ENCODE results near the gene NPIPB6. TPM values are rescaled to one million over a fixed set of nuclear protein-coding genes. Genes with fewer than 3 reads are reported as not detected.

Gene NPIPB6
- total RNA-seq, 1 donor = 2.9 TPM

DNA sequence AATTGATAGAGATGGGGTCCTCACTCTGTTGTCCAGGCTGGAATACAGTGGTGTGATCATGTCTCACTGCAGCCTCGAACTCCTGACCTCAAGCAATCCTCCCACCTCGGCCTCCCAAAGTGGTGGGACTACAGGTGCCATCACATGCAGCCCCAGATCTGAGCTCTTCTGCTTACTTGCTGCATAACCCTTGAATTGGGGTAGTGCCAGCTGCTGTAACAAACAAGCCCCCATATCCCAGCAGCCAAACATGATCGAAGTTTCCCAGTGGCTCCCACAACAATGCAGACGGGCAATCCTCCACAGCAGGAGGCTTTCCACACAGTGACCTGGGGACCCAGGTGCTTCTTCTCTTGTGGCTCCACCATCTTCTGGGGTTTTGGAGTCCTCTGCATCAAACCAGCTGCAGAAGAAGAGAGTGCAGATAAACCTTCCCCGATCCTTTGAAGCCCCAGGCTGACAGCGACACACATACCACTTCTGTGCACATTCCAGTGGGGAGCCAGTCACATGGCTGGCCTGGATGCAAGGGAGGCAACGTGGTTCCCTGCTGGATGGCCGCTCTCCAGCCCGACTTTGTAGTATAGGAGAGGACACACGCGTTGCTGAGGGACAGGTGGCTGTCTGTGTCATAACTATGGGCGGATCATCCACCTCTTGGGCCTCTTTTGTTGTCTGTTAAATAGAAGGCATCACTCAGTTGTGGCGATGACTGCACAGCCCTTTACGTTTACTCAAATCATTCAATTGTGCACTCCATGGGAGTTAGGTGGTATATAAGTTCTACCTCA, 54.3 kb downstream of the NPIPB6 start:
- H3K79me2 ChIP-seq (ENCODE audit: insufficient read depth, low read length) = no peaks in the 10 kb centered on the region

GRCh38 chr16:28307936-28308335, 55.4 kb downstream of the NPIPB6 start:
- H3K27ac ChIP-seq (ENCODE audit: low read depth, low read length) = no peak overlapping the region
- H3K4me1 ChIP-seq (ENCODE audit: insufficient read depth, low read length) = no peaks in the 10 kb centered on the region
- no peaks in the 10 kb centered on the region for H4K20me1 ChIP-seq (ENCODE audit: insufficient read depth, low read length)
- no peak overlapping the region for H3K4me2 ChIP-seq (ENCODE audit: insufficient read depth, low read length)
- no peaks in the 10 kb centered on the region for H3K9me3 ChIP-seq (ENCODE audit: low read depth, low read length)
- no peak overlapping the region for H2AFZ ChIP-seq (ENCODE audit: low read length)
- peaks cover 3% of the 10 kb centered on the region for H3K27me3 ChIP-seq (ENCODE audit: insufficient read depth, low read length)
- H3K36me3 ChIP-seq (ENCODE audit: insufficient read depth, low read length) = no peaks in the 10 kb centered on the region
- H3K4me3 ChIP-seq (ENCODE audit: insufficient read depth, low read length) = no peak overlapping the region
- H3K79me2 ChIP-seq (ENCODE audit: insufficient read depth, low read length) = no peaks in the 10 kb centered on the region
- TF ChIP-seq CTCF (IDR thresholded peaks at IDR 0.05; ENCODE audit: extremely low read depth, low read depth, low read length) = no peak
- DNase-seq (ENCODE audit: insufficient read length, low spot score, missing footprints) = no peak

More for the DNA sequence above, 54.3 kb downstream of the NPIPB6 start:
- Histone ChIP-seq H3K27ac (ENCODE audit: low read depth, low read length) (no peak overlapping the region), H3K4me3 (ENCODE audit: insufficient read depth, low read length) (no peak overlapping the region), H4K20me1 (ENCODE audit: insufficient read depth, low read length) (no peaks in the 10 kb centered on the region), H2AFZ (ENCODE audit: low read length) (no peak overlapping the region), H3K9me3 (ENCODE audit: low read depth, low read length) (no peaks in the 10 kb centered on the region), H3K27me3 (ENCODE audit: insufficient read depth, low read length) (peaks cover 3% of the 10 kb centered on the region), H3K4me1 (ENCODE audit: insufficient read depth, low read length) (no peaks in the 10 kb centered on the region), H3K4me2 (ENCODE audit: insufficient read depth, low read length) (no peak overlapping the region), H3K36me3 (ENCODE audit: insufficient read depth, low read length) (no peaks in the 10 kb centered on the region)
- peak; percentile 27 for DNase-seq (ENCODE audit: insufficient read length, low spot score, missing footprints)
- no peak for TF ChIP-seq CTCF (IDR thresholded peaks at IDR 0.05; ENCODE audit: extremely low read depth, low read depth, low read length)

DNA sequence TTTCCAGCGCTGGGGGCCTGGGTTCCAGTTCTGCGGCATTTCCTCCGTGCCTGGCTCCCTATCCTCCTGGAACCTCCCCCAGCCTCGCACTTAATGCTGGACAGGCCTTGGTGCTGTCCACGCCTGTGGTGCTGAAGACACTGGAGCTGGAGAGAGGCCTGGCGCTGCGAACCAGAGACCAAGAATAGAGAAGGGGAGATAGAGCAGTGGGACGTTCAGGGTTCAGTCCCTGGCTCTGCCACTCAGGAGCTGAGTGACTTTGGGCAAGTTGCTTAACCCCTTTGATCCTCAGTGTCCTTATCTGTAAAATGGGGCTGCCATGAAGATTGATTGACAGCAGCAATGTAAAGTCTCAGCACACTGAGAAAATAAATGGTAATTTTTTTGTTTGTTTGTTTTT, 59.1 kb downstream of the NPIPB6 start:
- Histone ChIP-seq H3K9me3 (ENCODE audit: low read depth, low read length) (no peaks in the 10 kb centered on the region), H3K27me3 (ENCODE audit: insufficient read depth, low read length) (no peaks in the 10 kb centered on the region), H3K36me3 (ENCODE audit: insufficient read depth, low read length) (no peaks in the 10 kb centered on the region), H4K20me1 (ENCODE audit: insufficient read depth, low read length) (no peaks in the 10 kb centered on the region), H3K79me2 (ENCODE audit: insufficient read depth, low read length) (no peaks in the 10 kb centered on the region), H3K27ac (ENCODE audit: low read depth, low read length) (no peak overlapping the region), H3K4me2 (ENCODE audit: insufficient read depth, low read length) (no peak overlapping the region), H2AFZ (ENCODE audit: low read length) (no peak overlapping the region), H3K4me1 (ENCODE audit: insufficient read depth, low read length) (no peaks in the 10 kb centered on the region), H3K4me3 (ENCODE audit: insufficient read depth, low read length) (no peak overlapping the region)
- TF ChIP-seq CTCF (IDR thresholded peaks at IDR 0.05; ENCODE audit: extremely low read depth, low read depth, low read length) = no peak
- peak; percentile 69 for DNase-seq (ENCODE audit: insufficient read length, low spot score, missing footprints)

DNA sequence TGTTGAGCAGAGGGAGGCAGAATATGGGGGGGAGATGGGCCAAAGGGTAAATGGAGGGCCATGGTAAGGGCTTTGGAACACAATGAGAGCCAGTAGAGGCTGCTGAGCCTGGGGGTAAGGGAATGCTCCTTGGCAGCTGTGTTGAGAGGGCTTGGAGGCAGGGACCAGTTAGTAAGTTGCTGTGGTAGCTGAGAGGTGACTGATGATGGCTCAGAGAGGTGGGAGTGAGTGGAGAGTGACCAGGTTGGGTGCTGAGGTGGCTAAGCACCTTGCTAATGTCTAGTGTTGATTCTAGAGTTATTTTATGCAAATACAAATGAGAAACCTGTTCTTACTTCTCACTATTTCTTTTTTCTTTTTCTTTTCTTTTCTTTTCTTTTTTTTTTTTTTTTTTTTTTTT, 60.2 kb downstream of the NPIPB6 start:
- no peak overlapping the region for H3K27ac ChIP-seq (ENCODE audit: low read depth, low read length)
- no peaks in the 10 kb centered on the region for H3K4me1 ChIP-seq (ENCODE audit: insufficient read depth, low read length)
- H3K27me3 ChIP-seq (ENCODE audit: insufficient read depth, low read length) = no peaks in the 10 kb centered on the region
- H4K20me1 ChIP-seq (ENCODE audit: insufficient read depth, low read length) = no peaks in the 10 kb centered on the region
- no peak overlapping the region for H2AFZ ChIP-seq (ENCODE audit: low read length)
- TF ChIP-seq CTCF (IDR thresholded peaks at IDR 0.05; ENCODE audit: extremely low read depth, low read depth, low read length) = no peak
- H3K79me2 ChIP-seq (ENCODE audit: insufficient read depth, low read length) = no peaks in the 10 kb centered on the region
- no peaks in the 10 kb centered on the region for H3K36me3 ChIP-seq (ENCODE audit: insufficient read depth, low read length)
- H3K4me2 ChIP-seq (ENCODE audit: insufficient read depth, low read length) = no peak overlapping the region
- no peak for DNase-seq (ENCODE audit: insufficient read length, low spot score, missing footprints)
- H3K9me3 ChIP-seq (ENCODE audit: low read depth, low read length) = no peaks in the 10 kb centered on the region
- no peak overlapping the region for H3K4me3 ChIP-seq (ENCODE audit: insufficient read depth, low read length)

All from osteoblast (primary cell).